Transverse colon (tissue), 4 donors: ENCODE data around the gene TBX6.
A peak's percentile ranks its signal among the peaks of the same experiment; 100 is the strongest.

Experiments used
- CTCF ChIP-seq, 5 experiments: fragments of 200-600 bp in 3 of 5; fragments of 450-650 bp in 2 of 5; sonication (generic) in 3 of 5; IDR thresholded peaks; 1 replicate in 2 of 5; 2 replicates in 3 of 5; pipeline ENCODE4 v1.5.1; 2016 to 2017; ENCODE audit warnings: antibody characterized with exemption in 5 of 5, inconsistent platforms in 3 of 5, mild to moderate bottlenecking in 2 of 5, moderate library complexity in 1 of 5
- EP300 ChIP-seq: sonication (generic); formaldehyde crosslinking; IDR thresholded peaks from one replicate; pipeline ENCODE4 v1.6.1; 2017; ENCODE audit warnings: antibody characterized with exemption, low read depth
- POLR2AphosphoS5 ChIP-seq, 3 donors: sonication (generic); formaldehyde crosslinking; IDR thresholded peaks; one replicate each; pipeline ENCODE4 v1.6.1; 2016; ENCODE audit warnings: antibody characterized with exemption in 3 of 3

GRCh38 chr16:30121741-30122571, 30.2 kb upstream of the TBX6 start:
- no peak for TF ChIP-seq CTCF (IDR thresholded peaks at IDR 0.05)
- TF ChIP-seq EP300, result no peak
- TF ChIP-seq POLR2AphosphoS5 (IDR thresholded peaks at IDR 0.05), result peak in 1 of 3 donors; percentile 45
